Fibroblast of peridontal ligament (primary cell): Measurements from ENCODE around the gene ANKRD40CL.
"Not testable (repeated sequence)": the region's sequence is repeated elsewhere in the genome, so short reads cannot be mapped to it uniquely, and the experiment has no call there.

ENCODE experiments used
- DNase-seq: peaks from one replicate; pipeline ENCODE4 v3.0.0-alpha.2; 2010; ENCODE audit errors: extremely low read depth

The ANKRD40CL gene, protein sequence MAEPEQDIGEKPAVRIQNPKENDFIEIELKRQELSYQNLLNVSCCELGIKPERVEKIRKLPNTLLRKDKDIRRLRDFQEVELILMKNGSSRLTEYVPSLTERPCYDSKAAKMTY

DNA sequence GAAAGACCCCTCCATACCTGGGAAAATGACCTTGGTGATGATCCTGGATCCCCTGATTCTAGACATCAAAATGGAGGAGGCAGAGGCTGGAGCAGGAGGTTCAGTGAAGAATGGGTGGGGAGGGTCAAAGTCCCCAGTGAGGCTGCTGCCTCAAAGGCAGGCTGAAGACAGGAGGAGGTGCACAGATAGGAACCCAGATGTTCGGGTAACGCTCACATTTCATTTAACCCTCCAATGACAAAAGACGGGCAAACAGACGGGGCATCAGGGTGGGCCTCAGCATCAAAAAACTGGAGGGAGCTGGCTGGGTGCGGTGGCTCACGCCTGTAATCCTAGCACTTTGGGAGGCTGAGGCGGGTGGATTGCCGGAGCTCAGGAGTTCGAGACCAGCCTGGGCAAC is at the start of gene ANKRD40CL:
ANKRD40CL (minus strand) TSS at position 73 of the 400 bp plus-strand sequence. CDS start 605 bp downstream, outside the sequence.
- no peak for DNase-seq

DNA sequence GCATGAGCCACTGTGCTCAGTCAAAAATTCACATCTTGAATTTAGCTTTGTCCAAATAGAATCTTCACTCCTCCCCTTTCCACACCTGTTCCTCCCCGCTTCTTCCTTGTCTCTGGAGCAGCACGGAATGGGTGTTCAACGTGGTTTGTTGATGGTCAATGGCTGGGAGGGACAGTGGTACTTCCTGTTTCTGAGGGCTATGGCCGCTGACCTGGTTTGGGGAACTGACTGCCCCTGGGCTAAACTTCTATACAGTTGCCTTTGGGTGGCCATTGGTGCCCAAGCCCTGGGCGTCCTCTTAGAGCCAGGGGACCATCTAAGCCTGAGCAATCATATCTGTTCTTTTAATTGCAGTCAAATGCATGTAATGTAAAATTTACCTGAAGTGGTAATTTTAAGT is 49.0 kb upstream of the ANKRD40CL start:
- DNase-seq = no peak

DNA sequence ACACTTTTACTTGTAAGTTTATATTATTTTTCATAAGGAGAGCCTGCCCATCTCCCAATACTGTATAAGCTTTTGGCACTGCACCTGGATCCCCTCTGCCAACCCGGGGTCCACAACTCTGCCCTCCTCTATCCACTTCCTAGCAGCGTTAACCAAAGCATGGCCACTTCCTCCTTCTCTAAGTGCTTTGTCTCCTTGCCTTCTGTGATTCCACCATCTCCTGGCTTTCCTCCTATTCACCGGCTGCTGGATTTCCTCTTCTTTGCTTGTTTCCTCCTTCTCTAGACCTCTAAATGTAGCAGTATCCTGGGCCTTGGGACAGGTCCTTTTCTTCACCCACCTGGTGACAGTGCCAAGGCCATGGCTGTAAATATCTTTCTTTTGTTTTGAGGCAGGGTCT is 48.1 kb upstream of the ANKRD40CL start:
- no peak for DNase-seq

DNA sequence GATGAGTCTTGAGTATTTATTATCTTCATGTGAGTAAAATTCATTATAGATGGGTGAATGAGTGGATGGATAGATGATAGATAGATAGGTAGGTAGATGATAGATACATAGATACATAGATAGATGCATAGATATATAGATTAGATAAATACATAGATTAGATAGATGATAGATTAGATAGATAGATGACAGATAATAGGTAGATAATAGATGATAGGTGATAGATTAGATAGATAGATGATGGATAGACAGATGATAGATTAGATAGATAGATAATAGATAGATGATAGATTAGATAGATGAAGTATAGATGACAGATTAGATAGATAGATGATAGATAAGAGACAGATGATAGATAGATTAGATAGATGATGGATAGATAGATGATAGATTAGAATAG is 46.3 kb upstream of the ANKRD40CL start:
- DNase-seq = no peak

DNA sequence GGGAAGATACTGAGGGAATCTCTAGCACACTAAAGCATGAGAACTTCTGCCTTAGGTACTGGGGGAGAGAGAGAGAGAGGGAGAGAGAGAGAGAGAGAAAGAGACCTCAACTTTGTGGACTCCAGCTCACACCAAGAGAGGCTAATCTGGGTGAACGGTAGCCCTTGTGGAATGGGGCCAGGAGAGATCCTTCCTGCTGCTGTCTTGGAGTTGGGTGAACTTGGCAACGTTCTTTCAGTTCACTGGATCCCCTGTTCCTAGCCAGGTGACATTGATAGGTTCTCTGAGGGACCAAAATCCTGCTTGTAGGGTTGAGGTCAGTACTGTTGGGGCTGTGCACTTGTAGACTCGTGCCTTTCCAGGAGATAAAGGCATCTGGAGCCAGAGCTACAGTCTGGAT is 41.6 kb upstream of the ANKRD40CL start:
- no peak for DNase-seq

DNA sequence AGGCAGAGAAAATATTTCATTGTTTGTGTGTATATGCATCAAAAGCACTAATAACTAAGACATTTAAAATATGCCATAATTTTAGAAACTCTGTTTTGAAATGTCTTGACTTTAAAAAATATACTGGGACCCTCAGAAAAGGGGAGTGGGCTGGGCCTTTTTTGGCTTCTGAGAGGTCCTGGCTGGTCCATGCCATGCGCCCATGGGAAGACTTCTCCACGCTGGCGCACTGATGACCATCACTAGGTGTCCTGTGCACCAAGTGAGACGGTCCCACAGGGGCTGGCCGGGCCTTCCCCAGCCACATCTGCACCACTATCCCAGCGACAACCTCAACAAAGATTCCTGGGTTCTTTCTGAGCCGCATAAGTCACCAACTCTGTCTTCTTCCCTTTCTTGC is 41.1 kb upstream of the ANKRD40CL start:
- no peak for DNase-seq

DNA sequence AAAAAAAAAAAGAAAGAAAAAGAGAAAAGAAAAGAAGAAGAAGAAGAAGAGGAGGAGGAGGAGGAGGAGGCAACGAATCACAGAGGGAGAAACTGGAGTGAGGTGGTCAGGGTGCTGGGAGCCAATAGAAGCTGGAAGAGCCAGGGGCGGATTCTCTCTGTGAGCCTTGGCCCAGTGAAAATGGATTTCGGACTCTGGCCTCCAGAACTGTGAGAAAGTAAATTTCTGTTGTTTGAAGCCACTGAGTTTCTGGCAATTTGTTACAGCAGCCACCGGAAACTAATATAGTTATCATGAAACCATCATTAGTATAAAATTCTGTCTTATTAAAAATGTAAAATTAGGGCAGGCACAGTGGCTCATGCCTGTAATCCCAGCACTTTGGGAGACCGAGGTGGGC is 40.4 kb upstream of the ANKRD40CL start:
- no peak for DNase-seq

DNA sequence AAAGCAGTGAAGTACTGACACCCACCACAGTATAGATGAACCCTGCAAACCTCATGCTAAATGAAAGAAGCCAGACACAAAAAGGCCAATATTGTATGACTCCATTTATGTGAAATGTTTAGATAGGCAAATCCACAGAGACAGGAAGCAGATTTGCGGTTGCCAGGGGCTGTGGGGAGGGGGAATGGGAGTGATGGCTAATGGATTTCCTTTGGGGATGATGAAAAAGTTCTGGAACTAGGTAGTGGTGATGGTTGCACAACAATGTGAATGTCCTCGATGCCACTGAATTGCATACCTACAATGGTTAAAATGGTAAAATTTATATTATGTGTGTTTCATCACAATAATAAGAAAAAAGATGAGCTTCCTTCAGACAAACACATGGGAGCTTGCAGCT is 39.7 kb upstream of the ANKRD40CL start:
- no peak for DNase-seq

DNA sequence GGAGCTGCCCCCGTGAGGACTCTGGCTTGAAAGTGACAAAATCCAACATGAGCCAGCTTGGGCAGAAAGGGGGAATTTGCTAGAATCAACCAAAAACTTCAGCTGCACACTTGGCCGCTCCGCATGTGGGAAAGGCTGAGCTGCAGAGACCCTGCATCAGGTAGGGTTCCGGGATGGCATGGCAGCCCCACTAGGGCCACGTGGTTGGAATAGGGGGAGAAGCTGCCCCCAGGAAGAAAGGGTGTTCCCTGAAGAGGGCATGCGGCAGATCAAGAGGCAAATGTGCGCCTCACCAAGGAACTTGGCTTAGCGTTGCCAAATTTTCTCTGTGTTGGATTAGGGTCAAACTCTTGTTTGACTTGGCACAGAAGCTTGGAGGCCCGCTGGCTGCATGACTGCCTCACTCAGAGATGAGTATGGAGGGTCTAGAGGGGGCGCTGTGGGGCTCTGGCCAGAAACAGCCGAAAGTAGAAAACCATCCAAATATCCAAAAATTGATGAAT is 38.9 kb upstream of the ANKRD40CL start:
- DNase-seq = peak; percentile 13

DNA sequence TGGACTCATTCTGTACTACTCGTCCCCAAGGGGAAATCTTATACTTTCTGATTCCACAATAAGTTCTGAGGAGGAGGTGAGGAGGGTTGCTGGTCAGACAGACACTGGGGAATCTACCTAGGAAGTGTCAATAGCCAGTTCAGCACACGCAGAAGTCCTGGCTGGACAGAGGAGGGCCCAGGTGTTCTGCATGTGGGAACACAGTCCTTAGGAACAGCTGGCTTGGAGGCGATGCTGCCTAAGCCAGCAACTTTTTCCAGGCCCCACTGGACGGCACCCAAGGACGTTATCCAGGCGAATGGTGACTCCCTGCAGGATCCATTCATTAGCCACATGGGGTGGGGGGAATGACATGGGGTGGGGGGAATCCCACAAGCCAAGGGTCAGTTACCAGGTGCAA is 38.2 kb upstream of the ANKRD40CL start:
- no peak for DNase-seq

DNA sequence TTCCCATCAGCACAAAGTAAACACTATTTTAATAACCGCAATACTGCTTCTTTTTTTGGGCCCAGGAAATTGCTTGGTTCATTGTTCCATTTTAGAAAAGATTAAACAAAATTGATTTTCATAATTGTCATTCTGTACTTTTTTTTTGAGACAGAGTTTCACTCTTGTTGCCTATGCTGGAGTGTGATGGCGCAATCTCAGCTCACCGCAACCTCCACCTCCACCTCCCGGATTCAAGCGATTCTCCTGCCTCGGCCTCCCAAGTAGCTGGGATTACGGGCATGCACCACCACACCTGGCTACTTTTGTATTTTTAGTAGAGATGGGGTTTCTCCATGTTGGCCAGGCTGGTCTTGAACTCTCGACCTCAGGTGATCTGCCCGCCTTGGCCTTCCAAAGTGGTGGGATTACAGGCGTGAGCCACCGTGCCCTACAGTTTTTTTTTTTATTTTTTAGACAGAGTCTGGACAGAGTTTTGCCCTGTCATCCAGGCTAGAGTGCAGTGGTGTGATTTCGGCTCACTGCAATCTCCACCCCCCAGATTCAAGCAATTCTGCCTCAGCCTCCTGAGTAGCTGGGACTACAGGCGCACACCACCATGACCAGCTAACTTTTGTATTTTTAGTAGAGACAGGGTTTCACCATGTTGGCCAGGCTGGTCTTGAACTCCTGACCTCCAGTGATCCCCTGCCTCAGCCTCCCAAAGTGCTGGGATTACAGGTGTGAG is 37.6 kb upstream of the ANKRD40CL start:
- DNase-seq = not testable (repeated sequence)

DNA sequence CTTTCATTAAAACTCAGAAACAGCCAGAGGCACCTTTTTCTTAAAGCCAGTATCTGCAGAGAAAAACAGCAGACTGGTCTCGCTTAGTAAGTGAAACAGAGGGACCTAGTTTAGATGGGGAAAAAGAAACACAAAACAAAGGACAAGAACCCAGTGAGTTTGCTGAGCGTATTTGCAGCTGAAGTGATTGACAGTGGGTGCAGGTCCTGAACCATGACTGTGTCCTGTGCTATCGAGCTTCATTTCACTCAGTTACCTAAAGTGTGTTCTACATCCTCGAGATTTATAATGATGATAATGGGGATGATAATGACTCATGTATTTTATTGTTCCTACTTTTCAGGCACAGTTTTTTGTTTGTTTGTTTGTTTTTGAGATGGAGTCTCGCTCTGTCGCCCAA is 36.4 kb upstream of the ANKRD40CL start:
- DNase-seq = no peak

DNA sequence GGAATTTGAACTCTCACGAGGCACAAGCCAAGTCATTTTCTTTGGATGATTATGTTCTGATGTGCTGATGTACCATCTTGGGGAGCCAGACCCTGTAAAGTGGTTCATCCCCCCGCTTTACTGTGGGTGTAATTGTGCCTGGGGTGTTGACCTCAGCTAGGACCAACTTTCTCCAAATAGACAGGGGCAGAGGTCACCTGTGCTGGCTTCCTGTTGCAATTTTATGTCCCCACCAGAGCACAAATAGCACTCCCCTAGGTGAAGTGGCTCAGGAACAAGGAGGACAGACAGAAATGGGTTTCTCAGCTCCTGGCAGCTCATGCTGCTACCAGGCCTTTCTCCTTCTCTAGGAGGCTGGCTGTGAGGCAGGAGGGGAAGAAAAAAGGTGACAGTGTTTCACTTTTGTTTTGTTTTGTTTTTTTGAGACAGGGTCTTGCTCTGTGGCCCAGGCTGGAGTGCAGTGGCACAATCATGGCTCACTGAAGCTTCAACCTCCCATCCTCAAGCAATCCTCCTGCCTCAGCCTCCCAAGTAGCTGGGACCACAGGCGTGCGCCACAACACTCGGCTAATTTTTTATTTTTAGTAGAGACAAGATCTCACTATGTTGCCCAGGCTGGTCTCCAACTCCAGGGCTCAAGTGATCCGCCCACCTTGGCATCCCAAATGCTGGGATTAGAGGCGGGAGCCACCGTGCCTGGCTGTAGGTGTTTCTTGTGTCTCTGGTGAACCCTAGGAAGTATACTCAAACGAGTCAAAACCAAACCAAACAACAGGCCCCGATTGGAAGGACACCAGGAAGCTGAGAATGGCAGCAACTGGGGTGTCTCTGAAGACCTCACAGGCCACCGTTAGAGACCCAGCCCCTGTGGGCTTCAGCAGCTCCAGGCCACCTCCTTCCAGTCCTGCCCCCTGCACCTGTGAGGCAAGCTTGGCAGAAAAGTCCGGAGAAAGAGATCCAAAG is 35.6 kb upstream of the ANKRD40CL start:
- no peak for DNase-seq

DNA sequence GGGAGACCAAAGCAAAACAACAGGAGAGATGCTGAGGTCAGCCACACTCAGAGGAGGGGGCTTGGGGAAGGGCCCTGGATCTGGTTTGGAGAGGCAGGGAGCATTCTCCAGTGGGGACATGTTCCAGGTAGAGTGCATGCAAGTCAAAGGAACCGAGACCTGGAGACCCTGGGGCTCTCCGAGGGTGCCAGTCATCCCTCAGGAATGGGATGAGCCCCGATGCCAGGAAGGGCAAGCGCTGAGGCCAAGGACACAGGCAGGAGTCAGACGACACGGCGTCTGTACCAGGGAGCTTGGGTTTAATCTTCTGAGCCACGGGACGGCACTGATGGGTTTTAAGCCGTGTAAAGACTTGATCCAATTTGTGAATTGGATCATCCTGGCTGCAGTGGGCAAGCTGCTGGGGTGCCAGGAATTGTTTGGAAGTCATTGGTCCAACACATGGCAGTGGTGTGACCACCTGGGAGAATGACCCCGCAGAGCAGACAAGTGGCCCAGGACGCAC is 32.9 kb upstream of the ANKRD40CL start:
- DNase-seq = no peak

DNA sequence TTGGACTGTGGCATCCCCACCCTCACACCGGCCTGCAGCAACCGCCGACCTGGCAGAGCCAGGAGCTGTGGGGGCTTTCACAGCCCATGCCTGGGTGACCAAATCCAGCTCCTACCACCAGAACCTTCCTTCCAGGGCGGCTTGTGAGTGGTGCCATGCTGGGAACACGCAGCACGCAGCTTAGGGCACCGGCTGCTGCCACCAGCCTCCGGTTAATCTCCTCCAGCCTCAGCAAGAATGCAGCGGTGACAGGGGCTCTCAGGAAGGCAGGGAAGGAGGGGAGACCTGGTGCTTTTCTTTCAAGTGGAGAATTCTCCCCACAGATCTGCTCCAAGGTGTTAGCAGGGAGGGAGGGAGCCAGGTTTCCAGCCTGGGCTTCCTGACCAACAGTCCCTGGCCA is 32.3 kb upstream of the ANKRD40CL start:
- DNase-seq = no peak

DNA sequence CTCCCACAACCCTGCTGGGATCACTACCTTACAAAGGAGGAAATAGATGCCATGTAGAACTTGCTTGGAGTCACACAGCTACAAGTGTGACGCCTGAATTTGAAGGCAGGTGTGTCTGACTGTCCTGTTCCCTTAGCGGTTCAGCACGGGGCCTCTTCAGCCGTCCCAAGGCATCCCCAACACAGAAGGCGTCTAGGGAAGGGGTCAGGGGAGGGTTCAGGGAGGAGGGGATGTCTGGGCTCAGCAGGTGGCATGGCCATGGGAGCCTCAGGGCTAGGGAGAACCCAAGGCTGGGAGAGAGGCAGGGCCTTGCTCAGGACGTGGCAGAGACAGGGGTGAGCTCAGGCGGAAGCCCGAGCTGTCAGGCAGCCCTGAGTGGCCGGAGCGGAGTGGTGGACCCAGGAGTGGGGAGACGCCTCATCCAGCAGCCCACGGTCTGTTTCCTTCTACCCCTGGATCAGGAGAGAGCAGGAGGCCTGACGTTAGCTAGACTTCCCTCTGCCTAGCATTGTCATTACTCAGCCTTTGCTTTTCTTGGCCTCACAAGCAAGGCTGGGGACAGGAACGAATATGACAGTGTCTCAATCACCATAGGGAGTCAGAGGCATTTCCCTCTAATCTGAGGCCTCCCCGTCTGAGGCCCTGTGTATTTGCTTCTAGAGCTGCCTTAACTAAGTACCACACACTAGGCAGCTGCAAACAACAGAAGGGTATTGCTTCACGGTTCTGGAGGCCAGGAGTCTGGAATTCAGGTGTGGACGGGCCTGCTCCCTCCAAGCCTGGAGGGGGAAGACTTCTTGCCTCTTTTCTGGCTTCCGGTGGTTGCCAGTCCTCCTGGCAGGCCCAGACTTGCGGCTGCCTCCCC is 31.3 kb upstream of the ANKRD40CL start:
- no peak for DNase-seq

DNA sequence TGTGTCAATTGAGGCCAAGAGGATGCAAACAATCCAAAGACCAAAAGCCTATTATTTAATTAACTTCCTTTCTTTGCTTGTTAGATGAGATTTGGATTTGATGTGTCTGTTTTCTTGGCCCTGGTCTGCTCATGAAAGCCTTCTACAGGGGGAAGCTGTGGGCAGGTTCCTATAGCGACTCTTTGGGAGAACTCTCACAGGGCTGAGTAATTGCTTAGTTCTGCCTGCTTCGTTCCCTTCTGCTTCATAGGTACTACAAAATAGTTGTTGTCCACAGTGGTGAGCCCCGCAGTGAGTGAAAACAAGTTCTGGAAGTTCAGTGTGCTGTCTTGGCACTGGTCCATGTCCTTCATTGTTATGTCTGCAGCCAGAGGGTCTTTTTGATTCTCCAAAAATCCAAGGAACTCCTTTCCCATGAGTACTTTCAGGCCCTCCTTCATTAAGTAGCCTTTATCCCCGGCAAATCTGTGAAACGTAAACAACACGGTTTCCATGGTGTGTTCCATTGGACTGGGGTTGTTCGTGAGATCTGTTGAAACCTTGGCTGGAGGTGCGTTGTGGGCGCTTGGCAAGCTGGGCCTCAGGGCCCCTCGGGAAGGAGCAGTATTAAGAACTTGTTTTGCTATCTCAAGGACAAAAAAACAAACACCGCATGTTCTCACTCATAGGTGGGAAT is 30.0 kb upstream of the ANKRD40CL start:
- no peak for DNase-seq

DNA sequence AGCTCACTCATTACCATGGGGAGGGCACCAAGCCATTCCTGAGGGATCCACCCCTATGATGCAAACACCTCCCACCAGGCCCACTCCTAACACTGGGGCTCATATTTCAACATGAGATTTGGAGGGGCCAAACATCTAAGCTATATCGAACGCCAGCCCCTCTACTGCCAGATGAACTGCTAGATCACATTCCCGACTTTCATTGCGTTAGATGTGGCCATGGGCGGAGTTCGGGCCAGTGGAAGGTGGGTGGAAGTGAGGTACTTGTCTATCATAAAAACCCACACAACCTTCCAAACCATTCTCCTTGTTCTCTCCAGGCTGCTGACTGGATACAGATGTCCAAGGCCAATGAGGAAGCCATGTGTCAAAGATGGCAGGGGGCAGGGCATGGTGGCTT is 27.0 kb upstream of the ANKRD40CL start:
- DNase-seq = no peak

DNA sequence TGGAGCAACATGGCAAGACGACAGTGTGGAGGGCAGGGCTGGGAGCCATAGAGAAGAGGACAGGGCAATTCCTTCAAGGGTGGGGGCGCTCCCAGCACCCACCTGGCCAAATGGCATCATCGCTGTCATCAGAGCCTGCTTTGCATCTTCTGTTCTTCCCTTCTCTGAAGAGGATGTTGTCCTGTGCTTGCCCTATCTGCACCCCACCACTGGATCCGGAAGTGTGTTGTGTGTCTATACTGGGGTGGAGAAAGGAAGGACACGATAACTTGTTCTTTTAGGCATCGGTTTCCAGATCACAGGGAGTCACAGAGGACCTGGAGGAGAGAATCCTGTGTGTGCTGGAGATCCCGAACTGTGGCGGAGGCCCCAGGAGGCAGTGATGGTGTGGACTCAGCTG is 25.7 kb upstream of the ANKRD40CL start:
- no peak for DNase-seq

DNA sequence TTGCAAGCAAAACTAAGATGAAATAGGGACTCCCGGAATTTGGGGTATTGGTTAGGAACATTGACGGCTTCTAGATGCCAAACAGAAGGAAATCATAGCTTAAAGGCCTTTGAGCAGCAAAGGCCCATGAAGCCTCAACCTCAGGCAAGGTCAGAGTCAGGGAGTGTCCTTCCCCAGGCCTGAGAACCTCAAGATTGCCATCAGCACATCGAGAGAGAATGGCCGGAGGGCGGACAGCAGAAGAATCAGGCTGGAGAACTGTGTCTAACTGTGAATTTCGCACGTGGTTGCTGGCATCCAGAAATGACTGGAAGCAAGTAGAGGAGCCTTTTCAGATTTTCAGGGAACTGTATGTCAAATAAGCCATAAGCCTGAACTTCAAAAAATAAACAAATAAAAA is 24.8 kb upstream of the ANKRD40CL start:
- DNase-seq = no peak

DNA sequence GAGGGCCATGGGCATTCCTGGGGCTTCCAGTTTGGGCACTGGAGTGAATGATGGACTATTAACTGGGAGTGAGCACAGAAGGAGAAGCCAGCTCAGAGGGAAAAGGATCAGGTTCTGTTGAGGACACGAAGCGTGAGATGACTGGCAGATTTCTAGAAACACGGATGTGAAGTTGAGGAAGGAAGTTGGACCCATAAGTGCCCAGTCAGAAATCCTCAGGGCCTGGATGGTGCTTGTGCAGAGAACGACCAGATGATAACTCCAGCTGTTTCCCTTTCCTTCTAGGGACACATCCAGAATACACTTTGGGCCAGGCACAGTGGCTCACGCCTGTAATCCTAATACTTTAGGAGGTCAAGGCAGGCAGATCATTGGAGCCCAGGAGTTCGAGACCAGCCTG is 23.3 kb upstream of the ANKRD40CL start:
- DNase-seq = no peak
